SHP77 (cell line): ENCODE data around the gene PLXNB3.
"Not testable (repeated sequence)": the region's sequence is repeated elsewhere in the genome, so short reads cannot be mapped to it uniquely, and the experiment has no call there.

Experiments used
- DNase-seq, 2 experiments: peaks; one replicate each; lab custom pipeline; 2025; lab: John Stamatoyannopoulos, UW

The PLXNB3 gene

GRCh38 chrX:153763989-153764755, at the start of gene PLXNB3:
Gene PLXNB3, plus strand, starts transcription at chrX:153764249. Its CDS starts 1,287 bp downstream, at chrX:153765536.
- DNase-seq, result peak; percentile 53 to 54

DNA sequence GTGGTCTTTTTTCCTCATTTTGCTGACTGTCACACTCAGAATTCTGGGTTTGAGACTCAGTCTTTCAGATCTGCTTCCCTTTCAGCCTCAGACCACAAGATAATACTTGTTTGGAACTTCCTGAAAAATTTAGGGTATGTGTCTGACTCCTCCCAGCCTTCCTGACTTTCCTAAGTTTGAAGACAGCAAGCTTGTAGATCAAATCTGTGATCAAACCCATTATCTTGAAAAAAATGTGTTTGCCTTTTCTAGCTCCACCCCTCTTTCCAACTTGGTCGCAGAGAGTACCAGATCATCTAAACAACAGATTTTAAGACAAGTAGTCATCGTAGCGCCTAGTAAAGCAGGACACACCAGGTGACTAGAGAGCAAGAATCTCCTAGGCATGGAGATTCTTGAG, 49.8 kb upstream of the PLXNB3 start:
- DNase-seq, result no peak

GRCh38 chrX:153717445-153717844, 46.6 kb upstream of the PLXNB3 start:
- DNase-seq, result no peak

- DNase-seq, result no peak
Observed at GRCh38 chrX:153719238-153719637, 44.8 kb upstream of the PLXNB3 start.

- DNase-seq, result no peak
Observed at GRCh38 chrX:153719701-153720100, 44.3 kb upstream of the PLXNB3 start.

DNA sequence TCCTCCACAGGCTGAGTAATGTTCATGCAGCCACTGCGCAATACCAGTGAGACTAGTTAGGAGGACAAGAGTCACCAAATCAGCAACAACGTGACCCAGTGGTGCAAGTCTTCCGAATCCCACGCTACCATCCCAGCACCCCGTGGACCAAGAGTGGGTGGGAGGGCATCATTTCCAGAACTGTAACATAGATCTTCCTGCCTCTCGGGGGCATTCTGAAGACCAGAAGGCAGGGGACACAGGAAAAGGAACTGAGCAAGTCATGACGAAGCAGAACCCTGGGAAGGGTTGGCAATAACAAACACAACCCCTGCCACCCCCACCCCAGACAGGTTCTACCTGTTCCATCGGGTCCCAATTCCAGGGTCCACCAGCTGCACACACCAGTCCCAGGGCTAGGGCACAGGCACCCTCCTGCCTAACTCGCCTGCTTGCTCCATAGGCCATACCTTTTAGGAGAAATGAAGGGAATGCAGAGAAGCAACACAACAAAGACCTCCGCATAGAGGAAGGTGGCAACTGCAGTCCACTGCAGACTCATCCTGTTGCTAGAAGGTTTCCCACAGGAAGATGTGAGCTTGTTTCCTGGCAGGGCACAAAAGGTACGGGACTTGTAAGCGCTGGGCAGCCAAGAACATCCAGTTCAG, 41.2 kb upstream of the PLXNB3 start:
- no peak for DNase-seq

- DNase-seq, result peak in 1 of 2 experiments; percentile 39
Observed at GRCh38 chrX:153723351-153724251, 40.4 kb upstream of the PLXNB3 start.

DNA sequence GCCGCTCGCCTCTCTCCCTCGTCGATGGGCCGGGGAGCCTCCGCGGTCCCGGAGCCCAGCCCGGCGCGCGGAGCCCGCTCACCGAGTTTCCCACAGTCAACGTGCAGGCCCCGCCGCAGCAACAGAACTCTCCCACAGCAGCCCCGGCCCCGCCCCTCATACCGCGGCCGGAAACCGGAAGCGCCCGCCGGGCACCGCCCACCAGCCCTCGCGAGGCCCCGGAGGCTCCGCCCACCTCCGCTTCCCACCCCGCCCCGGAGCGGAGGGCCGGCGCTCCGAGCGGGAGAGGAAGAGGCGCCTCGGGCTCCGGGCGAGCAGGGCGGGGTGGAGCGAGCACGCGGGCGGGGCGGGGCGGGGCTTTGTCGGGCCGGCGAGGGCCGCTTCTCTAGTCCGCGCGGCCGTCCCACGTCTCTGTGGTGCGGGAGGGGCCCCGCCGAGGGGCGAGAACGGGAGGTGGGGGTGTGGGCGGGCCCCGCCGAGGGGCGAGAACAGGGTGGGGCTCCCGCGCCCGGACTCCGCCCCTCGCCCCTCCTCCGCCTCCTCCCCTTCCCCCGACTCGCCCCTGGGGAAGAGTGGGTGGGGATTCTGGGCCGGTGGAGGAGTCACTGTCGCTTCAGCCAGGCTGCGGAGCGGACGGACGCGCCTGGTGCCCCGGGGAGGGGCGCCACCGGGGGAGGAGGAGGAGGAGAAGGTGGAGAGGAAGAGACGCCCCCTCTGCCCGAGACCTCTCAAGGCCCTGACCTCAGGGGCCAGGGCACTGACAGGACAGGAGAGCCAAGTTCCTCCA, 39.6 kb upstream of the PLXNB3 start, which contains the start of the genes ABCD1 and BCAP31:
Gene ABCD1, plus strand, starts transcription at position 605 of the 787 bp plus-strand sequence. CDS start 411 bp downstream, outside the sequence.
Gene BCAP31, minus strand, starts transcription at position 136 of the 787 bp plus-strand sequence. CDS start 1,143 bp downstream, outside the sequence.
- peak; percentile 67 to 86 for DNase-seq

DNA sequence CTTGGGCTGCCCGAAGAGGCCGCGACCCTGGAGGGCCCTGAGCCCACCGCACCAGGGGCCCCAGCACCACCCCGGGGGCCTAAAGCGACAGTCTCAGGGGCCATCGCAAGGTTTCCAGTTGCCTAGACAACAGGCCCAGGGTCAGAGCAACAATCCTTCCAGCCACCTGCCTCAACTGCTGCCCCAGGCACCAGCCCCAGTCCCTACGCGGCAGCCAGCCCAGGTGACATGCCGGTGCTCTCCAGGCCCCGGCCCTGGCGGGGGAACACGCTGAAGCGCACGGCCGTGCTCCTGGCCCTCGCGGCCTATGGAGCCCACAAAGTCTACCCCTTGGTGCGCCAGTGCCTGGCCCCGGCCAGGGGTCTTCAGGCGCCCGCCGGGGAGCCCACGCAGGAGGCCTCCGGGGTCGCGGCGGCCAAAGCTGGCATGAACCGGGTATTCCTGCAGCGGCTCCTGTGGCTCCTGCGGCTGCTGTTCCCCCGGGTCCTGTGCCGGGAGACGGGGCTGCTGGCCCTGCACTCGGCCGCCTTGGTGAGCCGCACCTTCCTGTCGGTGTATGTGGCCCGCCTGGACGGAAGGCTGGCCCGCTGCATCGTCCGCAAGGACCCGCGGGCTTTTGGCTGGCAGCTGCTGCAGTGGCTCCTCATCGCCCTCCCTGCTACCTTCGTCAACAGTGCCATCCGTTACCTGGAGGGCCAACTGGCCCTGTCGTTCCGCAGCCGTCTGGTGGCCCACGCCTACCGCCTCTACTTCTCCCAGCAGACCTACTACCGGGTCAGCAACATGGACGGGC, 38.8 kb upstream of the PLXNB3 start:
- DNase-seq, result peak in 1 of 2 experiments; percentile 8

DNA sequence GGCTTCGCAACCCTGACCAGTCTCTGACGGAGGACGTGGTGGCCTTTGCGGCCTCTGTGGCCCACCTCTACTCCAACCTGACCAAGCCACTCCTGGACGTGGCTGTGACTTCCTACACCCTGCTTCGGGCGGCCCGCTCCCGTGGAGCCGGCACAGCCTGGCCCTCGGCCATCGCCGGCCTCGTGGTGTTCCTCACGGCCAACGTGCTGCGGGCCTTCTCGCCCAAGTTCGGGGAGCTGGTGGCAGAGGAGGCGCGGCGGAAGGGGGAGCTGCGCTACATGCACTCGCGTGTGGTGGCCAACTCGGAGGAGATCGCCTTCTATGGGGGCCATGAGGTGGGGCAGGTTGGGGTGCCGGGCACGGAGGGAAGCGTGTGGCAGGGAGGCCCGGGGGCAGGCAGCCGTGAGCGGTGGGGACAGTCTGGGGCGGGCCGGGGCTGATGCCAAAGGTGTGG, 38.2 kb upstream of the PLXNB3 start:
- DNase-seq, result no peak

DNA sequence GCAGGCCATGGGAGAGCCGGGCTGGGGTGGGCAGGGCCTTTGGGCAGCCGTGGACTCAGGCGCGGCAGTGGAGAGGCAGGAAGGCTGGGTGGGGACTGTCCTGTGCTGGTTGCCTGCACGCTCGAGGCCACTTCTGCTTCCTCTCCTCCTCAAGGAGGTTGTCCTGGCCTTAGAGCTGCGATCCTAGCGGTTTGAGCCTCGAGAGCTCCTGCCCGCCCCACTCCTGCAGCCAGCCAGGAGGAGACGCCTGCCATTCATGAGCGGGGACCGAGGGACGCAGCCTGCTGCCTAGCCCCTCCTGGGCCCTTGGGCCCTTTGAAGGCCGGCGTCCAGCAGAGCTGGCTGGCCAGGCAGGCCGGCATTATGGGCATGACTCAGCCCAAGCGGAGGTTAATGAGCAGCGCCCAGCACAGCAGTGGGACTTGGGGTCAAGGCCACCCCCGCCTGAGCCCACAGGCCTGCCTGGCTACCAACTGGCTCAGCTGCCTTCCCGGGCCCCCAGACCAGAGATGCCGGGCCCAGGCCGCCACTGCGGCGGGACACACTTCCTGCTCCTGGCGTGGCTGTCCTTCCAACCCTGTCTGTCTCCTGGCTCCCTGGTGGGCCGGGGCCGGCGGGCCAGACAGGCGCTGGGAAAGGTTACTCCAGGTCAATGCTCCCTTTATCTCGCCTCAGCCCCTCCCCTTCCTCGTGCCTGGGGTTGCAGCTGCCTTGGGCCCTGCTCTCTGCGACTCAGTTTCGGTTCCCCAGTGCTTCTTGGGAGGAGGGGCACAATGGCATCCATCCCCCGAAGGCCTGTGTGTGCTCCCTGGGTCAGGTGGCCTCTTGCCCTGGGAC, 37.5 kb upstream of the PLXNB3 start:
- DNase-seq, result peak in 1 of 2 experiments; percentile 41

DNA sequence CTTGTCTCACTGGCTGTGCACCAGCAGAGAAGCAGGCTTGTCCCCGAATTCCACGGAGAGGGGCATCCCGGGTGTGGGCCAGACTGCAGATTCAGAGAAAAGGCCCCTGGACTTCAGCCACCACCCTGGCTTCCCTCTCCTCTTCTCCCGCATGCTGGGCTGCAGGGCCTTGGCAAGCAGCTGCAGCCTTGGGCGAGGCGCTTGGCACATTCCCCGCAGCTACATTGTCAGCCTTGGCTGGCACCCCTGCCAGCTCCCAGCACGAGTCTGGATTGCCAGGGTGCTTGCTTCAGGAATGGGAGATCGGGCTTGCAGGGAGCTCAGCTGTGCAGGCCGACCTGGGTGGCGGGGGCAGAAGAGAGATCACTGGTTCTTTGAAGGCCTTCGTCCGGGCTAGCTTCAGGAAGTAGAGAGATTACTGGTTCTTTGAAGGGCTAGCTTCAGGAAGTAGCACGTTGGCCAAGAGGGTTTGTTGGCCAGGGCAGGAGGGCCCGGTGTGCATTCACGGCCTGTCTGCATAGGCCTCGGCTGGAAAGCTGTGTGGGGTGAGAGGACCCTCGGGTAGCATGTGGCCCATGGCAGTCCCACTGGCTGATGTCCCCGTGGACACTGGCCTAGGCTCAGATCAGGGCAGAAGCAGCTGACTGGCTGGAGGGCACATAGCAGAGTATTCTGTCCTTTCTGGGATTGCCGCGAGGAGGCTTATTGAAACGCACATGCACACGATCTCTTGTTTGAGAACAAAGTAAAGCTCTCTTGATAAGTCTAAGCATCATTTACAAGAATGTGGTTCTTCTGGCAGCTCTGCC, 36.7 kb upstream of the PLXNB3 start:
- no peak for DNase-seq

DNA sequence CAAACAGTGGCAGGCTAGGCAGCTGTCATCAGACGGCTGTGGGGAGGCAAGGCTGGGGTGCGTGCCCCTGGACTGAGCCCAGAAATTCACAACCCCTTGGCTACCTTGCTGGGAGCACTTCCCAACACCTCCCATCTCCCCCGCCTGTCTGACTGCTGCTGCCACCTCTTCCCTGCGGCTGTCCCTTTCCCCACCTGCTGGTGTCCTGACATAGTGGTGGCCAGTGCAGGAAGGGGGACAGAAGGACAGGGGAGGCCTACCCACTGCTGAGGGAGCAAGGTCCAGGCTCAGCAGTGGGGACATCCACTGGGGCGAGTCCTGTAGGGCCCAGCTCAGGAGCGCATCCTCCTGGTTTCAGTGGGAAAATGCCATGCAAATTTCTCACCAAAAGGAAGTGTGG, 36.0 kb upstream of the PLXNB3 start:
- DNase-seq, result no peak

GRCh38 chrX:153728951-153729631, 35.0 kb upstream of the PLXNB3 start:
- DNase-seq, result no peak

GRCh38 chrX:153730115-153730514, 33.9 kb upstream of the PLXNB3 start:
- not testable (repeated sequence) for DNase-seq

GRCh38 chrX:153731117-153731844, 32.8 kb upstream of the PLXNB3 start:
- no peak for DNase-seq

- no peak for DNase-seq
Observed at GRCh38 chrX:153731845-153732215, 32.2 kb upstream of the PLXNB3 start.
